Gastroesophageal sphincter (tissue), 4 donors: ENCODE results near the gene ARMC3. TPM values are rescaled to one million over a fixed set of nuclear protein-coding genes. Genes with fewer than 3 reads are reported as not detected.

ENCODE experiments used
- ATAC-seq: fragments of 150-250 bp; one replicate; pipeline ENCODE4 v1.9.1; 2016; ENCODE audit warnings: mild to moderate bottlenecking, moderate library complexity
- H3K27ac ChIP-seq, 4 donors: fragments of 200-600 bp; sonication (generic) in 3 of 4; 1 replicate in 3 of 4; 2 replicates in 1 of 4; pipeline ENCODE4 v1.5.1; 2016 to 2019
- H3K27me3 ChIP-seq: fragments of 200-600 bp; sonication (generic); one replicate; pipeline ENCODE4 v1.5.1; 2019
- H3K36me3 ChIP-seq, 2 donors: fragments of 200-600 bp; sonication (generic); one replicate each; pipeline ENCODE4 v1.5.1; 2019; ENCODE audit warnings: control low read depth in 1 of 2
- H3K4me1 ChIP-seq, 3 donors: fragments of 200-600 bp; sonication (generic); 1 replicate in 2 of 3; 2 replicates in 1 of 3; pipeline ENCODE4 v1.5.1; 2016 to 2019; ENCODE audit warnings: control low read depth in 2 of 3
- H3K4me3 ChIP-seq, 2 donors: fragments of 200-600 bp; sonication (generic); one replicate each; pipeline ENCODE4 v1.5.1; 2019; ENCODE audit warnings: mild to moderate bottlenecking in 1 of 2, moderate library complexity in 1 of 2
- H3K9me3 ChIP-seq, 3 donors: fragments of 200-600 bp; sonication (generic); one replicate each; pipeline ENCODE4 v1.5.1; 2017 to 2019; ENCODE audit warnings: control low read depth in 2 of 3
- EP300 ChIP-seq: sonication (generic); formaldehyde crosslinking; IDR thresholded peaks from one replicate; pipeline ENCODE4 v1.6.1; 2017; ENCODE audit warnings: antibody characterized with exemption, mild to moderate bottlenecking
- POLR2A ChIP-seq, 2 donors: fragments of 450-650 bp; IDR thresholded peaks; one replicate each; pipeline ENCODE4 v1.6.1; 2017; ENCODE audit warnings: antibody characterized with exemption in 2 of 2, mild to moderate bottlenecking in 2 of 2, moderate library complexity in 1 of 2
- POLR2AphosphoS5 ChIP-seq: sonication (generic); formaldehyde crosslinking; IDR thresholded peaks from one replicate; pipeline ENCODE4 v1.6.1; 2017; ENCODE audit warnings: antibody characterized with exemption
- WGBS, 2 donors: methylation state at CpG; one replicate each; pipeline ENCODE4 v1.1.5; 2018; ENCODE audit warnings: low coverage in 1 of 2; 5-methylcytosine and 5-hydroxymethylcytosine counted together
- total RNA-seq, 4 donors: library from RNA; depleted of rRNA; stranded (reverse); fragments of >200 nt; gene quantifications; one replicate each; pipeline ENCODE4 v1.1.0, GENCODE V29; 2016
- TF ChIP-seq, protein P1 (sequence below), 4 experiments: fragments of 200-600 bp in 2 of 4; fragments of 450-650 bp in 2 of 4; sonication (generic) in 1 of 4; IDR thresholded peaks; one replicate each; pipeline ENCODE4 v1.5.1; 2017 to 2019; ENCODE audit warnings: antibody characterized with exemption in 4 of 4, mild to moderate bottlenecking in 2 of 4, moderate library complexity in 2 of 4

The ARMC3 gene, protein sequence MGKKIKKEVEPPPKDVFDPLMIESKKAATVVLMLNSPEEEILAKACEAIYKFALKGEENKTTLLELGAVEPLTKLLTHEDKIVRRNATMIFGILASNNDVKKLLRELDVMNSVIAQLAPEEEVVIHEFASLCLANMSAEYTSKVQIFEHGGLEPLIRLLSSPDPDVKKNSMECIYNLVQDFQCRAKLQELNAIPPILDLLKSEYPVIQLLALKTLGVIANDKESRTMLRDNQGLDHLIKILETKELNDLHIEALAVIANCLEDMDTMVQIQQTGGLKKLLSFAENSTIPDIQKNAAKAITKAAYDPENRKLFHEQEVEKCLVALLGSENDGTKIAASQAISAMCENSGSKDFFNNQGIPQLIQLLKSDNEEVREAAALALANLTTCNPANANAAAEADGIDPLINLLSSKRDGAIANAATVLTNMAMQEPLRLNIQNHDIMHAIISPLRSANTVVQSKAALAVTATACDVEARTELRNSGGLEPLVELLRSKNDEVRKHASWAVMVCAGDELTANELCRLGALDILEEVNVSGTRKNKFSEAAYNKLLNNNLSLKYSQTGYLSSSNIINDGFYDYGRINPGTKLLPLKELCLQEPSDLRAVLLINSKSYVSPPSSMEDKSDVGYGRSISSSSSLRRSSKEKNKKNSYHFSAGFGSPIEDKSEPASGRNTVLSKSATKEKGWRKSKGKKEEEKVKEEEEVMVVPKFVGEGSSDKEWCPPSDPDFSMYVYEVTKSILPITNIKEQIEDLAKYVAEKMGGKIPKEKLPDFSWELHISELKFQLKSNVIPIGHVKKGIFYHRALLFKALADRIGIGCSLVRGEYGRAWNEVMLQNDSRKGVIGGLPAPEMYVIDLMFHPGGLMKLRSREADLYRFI
- not detected for total RNA-seq

DNA sequence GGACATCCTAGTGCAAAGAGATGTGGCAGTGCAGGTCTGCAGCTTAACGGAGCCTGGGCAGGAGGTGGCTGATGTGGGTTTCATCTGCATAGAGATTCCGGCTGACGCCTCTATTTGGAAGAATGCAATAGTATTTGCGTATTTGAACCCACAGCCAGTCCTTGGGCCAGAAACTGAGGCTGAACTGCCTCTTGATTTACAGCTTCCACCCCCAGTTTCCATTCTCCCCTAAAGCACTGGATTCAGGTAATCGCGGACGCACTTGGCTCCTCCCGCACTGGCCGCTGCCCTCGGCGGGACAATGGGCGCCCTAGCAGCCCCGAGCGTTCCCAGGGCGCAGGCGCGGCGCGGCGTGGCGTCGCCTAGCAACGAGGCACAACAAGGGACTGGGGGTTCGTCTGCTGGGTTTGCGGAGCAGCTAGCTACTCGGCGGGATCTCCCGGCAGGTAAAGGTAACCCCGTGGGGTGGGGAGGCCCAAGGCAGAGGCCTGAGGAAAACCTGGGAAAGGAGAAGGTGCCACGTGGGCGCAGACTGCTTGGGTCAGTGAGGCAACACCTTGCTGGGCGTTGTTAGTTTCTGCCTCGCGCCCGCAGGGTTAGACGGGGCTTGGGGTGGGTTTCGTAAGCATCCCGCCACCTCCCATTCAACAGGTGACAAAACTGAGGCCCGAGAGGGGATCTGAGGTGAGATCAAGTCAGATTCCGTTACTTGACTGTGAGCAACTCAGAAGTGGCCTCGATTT is at the start of gene ARMC3:
Gene ARMC3, plus strand, starts transcription at position 393 of the 743 bp plus-strand sequence. CDS start 3,944 bp downstream, outside the sequence.
- H3K9me3 ChIP-seq: no peaks in the 10 kb centered on the region
- ATAC-seq: no peak
- H3K4me1 ChIP-seq: peaks cover 0 to 18% (median 0%) of the 10 kb centered on the region in 3 donors
- no peak for TF ChIP-seq EP300
- TF ChIP-seq, protein P1, sequence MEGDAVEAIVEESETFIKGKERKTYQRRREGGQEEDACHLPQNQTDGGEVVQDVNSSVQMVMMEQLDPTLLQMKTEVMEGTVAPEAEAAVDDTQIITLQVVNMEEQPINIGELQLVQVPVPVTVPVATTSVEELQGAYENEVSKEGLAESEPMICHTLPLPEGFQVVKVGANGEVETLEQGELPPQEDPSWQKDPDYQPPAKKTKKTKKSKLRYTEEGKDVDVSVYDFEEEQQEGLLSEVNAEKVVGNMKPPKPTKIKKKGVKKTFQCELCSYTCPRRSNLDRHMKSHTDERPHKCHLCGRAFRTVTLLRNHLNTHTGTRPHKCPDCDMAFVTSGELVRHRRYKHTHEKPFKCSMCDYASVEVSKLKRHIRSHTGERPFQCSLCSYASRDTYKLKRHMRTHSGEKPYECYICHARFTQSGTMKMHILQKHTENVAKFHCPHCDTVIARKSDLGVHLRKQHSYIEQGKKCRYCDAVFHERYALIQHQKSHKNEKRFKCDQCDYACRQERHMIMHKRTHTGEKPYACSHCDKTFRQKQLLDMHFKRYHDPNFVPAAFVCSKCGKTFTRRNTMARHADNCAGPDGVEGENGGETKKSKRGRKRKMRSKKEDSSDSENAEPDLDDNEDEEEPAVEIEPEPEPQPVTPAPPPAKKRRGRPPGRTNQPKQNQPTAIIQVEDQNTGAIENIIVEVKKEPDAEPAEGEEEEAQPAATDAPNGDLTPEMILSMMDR (IDR thresholded peaks at IDR 0.05): no peak
- TF ChIP-seq POLR2A (IDR thresholded peaks at IDR 0.05): no peak
- TF ChIP-seq POLR2AphosphoS5: no peak
- H3K27ac ChIP-seq: no peak within 1 kb of the TSS
- H3K27me3 ChIP-seq: peaks cover 13% of the 10 kb centered on the region
- peak within 1 kb of the TSS; percentile 5 to 44 for H3K4me3 ChIP-seq
- 22 to 33% methylated on average over 3 to 12 of the region's 41 CpGs for WGBS, 2 donors
- H3K36me3 ChIP-seq: no peaks in the 10 kb centered on the region

DNA sequence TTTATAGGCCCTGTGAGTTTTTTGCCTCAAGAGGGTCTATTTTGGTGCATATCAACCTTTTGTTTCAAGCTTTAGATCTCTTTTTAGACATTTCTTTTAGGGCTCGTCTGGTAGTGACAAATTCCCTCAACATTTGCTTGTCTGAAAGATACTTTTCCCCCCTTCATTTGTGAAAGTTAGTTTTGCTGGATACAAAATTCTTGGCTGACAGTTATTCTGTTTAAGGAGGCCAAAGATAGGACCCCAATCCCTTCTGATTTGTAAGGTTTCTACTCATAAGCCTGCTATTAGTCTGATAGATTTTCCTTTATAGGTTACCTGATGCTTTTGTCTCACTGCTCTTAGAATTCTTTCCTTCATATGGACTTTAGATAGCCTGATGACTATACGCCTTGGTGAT is 36.1 kb upstream of the ARMC3 start:
- WGBS, 2 donors: 83 to 87% methylated on average over 2 of the region's 2 CpGs
- no peak for ATAC-seq
- TF ChIP-seq POLR2A (IDR thresholded peaks at IDR 0.05) (no peak), POLR2AphosphoS5 (no peak), EP300 (no peak)
- TF ChIP-seq, protein P1 (IDR thresholded peaks at IDR 0.05): no peak

DNA sequence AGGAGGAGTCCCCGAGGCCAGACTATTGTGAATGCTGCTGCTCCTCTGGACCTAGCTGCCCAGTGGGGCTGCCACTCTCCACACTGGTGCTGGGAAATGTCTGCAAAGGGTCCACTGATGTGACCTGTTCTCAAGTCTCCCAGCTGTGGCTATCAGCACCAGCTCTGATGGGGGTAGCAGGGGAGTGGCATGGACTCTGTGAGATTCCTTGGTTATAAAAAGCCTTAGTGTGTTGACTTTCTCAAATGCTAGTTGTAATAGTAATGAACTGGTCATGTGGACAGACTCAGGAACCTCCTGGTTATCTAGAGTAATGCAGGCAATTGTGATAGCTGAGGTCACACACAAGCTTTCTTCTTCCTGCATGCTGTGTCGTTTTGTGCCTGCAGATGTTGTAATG is 34.1 kb upstream of the ARMC3 start:
- WGBS, 2 donors: 60% methylated on average over 1 of the region's 2 CpGs; no CpG with 5 or more reads in 1 of the 2 donors

More for the DNA sequence above, 36.1 kb upstream of the ARMC3 start:
- Histone ChIP-seq H3K27me3 (no peaks in the 10 kb centered on the region), H3K9me3 (peaks cover 0 to 31% (median 0%) of the 10 kb centered on the region in 3 donors), H3K27ac (no peak overlapping the region), H3K4me1 (no peaks in the 10 kb centered on the region), H3K4me3 (no peak overlapping the region), H3K36me3 (no peaks in the 10 kb centered on the region)

DNA sequence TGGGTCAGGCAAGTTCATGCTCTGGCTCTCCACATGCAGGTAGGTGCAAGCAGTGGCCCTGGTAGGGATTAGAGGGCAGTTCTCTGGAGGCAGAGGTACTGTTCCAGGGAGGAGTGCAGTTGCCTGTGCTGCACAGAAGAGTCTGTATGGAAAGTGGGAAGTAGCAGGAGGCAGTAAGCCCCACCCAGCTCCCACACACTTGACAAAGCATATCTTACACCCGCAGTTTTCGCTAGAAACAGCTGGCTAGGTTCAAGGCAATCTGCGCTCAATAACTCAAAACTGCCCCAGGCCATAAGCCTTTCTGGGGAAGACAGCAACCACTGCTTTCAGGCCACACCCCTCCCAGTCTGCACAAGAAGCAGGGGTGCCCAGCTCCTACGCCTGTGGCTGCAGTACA is 33.1 kb upstream of the ARMC3 start:
- Histone ChIP-seq H3K36me3 (no peaks in the 10 kb centered on the region), H3K4me1 (no peaks in the 10 kb centered on the region), H3K27ac (no peak overlapping the region), H3K4me3 (no peak overlapping the region), H3K27me3 (no peaks in the 10 kb centered on the region), H3K9me3 (peaks cover 0 to 26% (median 0%) of the 10 kb centered on the region in 3 donors)
- WGBS, 2 donors: 30 to 60% methylated on average over 1 to 3 of the region's 4 CpGs
- no peak for ATAC-seq
- TF ChIP-seq, protein P1 (IDR thresholded peaks at IDR 0.05): no peak
- TF ChIP-seq EP300: no peak
- no peak for TF ChIP-seq POLR2AphosphoS5
- no peak for TF ChIP-seq POLR2A (IDR thresholded peaks at IDR 0.05)

More for the DNA sequence above, 34.1 kb upstream of the ARMC3 start:
- H3K27ac ChIP-seq: no peak overlapping the region
- ATAC-seq: no peak
- TF ChIP-seq, protein P1 (IDR thresholded peaks at IDR 0.05): no peak
- TF ChIP-seq POLR2A (IDR thresholded peaks at IDR 0.05): no peak
- H3K27me3 ChIP-seq: no peaks in the 10 kb centered on the region
- no peaks in the 10 kb centered on the region for H3K36me3 ChIP-seq
- no peaks in the 10 kb centered on the region for H3K4me1 ChIP-seq
- H3K9me3 ChIP-seq: peaks cover 0 to 26% (median 0%) of the 10 kb centered on the region in 3 donors
- H3K4me3 ChIP-seq: no peak overlapping the region
